NCI-H2029 (cell line): ENCODE measurements around the gene KLHDC8A.
"Not testable (repeated sequence)": the region's sequence is repeated elsewhere in the genome, so short reads cannot be mapped to it uniquely, and the experiment has no call there.

Experiments
- DNase-seq: peaks from one replicate; lab custom pipeline; 2025; lab: John Stamatoyannopoulos, UW

KLHDC8A gene

GRCh38 chr1:205356440-205357139, at the start of gene KLHDC8A:
Gene KLHDC8A (minus strand): TSS chr1:205356922. CDS start chr1:205343604, 13,318 bp downstream.
- no peak for DNase-seq

GRCh38 chr1:205406252-205406651, 49.5 kb upstream of the KLHDC8A start:
- DNase-seq: not testable (repeated sequence)

- DNase-seq: not testable (repeated sequence)
Observed at GRCh38 chr1:205404484-205404883, 47.8 kb upstream of the KLHDC8A start.

GRCh38 chr1:205398586-205398985, 41.9 kb upstream of the KLHDC8A start:
- no peak for DNase-seq

- peak; percentile 64 for DNase-seq
Observed at GRCh38 chr1:205396967-205397616, 40.4 kb upstream of the KLHDC8A start.

GRCh38 chr1:205395616-205396015, 38.9 kb upstream of the KLHDC8A start:
- DNase-seq: no peak

- DNase-seq: no peak
Observed at GRCh38 chr1:205392650-205393049, 35.9 kb upstream of the KLHDC8A start.

- no peak for DNase-seq
Observed at GRCh38 chr1:205391386-205391785, 34.7 kb upstream of the KLHDC8A start.

- no peak for DNase-seq
Observed at GRCh38 chr1:205387845-205388244, 31.1 kb upstream of the KLHDC8A start.

- not testable (repeated sequence) for DNase-seq
Observed at GRCh38 chr1:205382990-205383389, 26.3 kb upstream of the KLHDC8A start.

GRCh38 chr1:205382561-205382960, 25.8 kb upstream of the KLHDC8A start:
- no peak for DNase-seq

- DNase-seq: no peak
Observed at GRCh38 chr1:205381305-205381704, 24.6 kb upstream of the KLHDC8A start.

- no peak for DNase-seq
Observed at GRCh38 chr1:205380882-205381281, 24.2 kb upstream of the KLHDC8A start.

GRCh38 chr1:205379056-205379455, 22.3 kb upstream of the KLHDC8A start:
- DNase-seq: no peak

- DNase-seq: no peak
Observed at GRCh38 chr1:205377355-205377754, 20.6 kb upstream of the KLHDC8A start.

- DNase-seq: no peak
Observed at GRCh38 chr1:205376739-205377138, 20.0 kb upstream of the KLHDC8A start.

GRCh38 chr1:205375835-205376545, 19.3 kb upstream of the KLHDC8A start:
- peak; percentile 53 for DNase-seq

- DNase-seq: peak; percentile 41
Observed at GRCh38 chr1:205374210-205375078, 17.7 kb upstream of the KLHDC8A start.

- DNase-seq: peak; percentile 41
Observed at GRCh38 chr1:205373798-205374175, 17.1 kb upstream of the KLHDC8A start.

GRCh38 chr1:205373022-205373797, 16.5 kb upstream of the KLHDC8A start:
- no peak for DNase-seq
